Stomach (tissue), 4 donors: Measurements from ENCODE around the gene LCLAT1.

ENCODE experiments used
- CTCF ChIP-seq, 7 experiments: fragments of 450-650 bp in 4 of 7; fragments of 200-600 bp in 3 of 7; sonication (generic) in 3 of 7; IDR thresholded peaks; one replicate each; pipeline ENCODE4 v1.5.1; 2016 to 2019; ENCODE audit warnings: antibody characterized with exemption in 7 of 7, control low read depth in 2 of 7, mild to moderate bottlenecking in 1 of 7
- POLR2A ChIP-seq, 4 donors: fragments of 450-650 bp; IDR thresholded peaks; one replicate each; pipeline ENCODE4 v1.6.1; 2016; ENCODE audit warnings: antibody characterized with exemption in 4 of 4, control low read depth in 2 of 4, mild to moderate bottlenecking in 1 of 4, moderate library complexity in 1 of 4
- POLR2AphosphoS5 ChIP-seq, 3 donors: sonication (generic); formaldehyde crosslinking; IDR thresholded peaks; one replicate each; pipeline ENCODE4 v1.6.1; 2016; ENCODE audit warnings: antibody characterized with exemption in 3 of 3

GRCh38 chr2:30663321-30663720 lies 216.3 kb downstream of the LCLAT1 start:
- TF ChIP-seq POLR2A (IDR thresholded peaks at IDR 0.05): no peak
- TF ChIP-seq CTCF (IDR thresholded peaks at IDR 0.05): no peak
- TF ChIP-seq POLR2AphosphoS5 (IDR thresholded peaks at IDR 0.05): no peak
